ENCODE results near the gene RPS27L. TPM values are rescaled to one million over a fixed set of nuclear protein-coding genes. Genes with fewer than 3 reads are reported as not detected.
A peak's percentile ranks its signal among the peaks of the same experiment; 100 is the strongest.

Gene RPS27L
- total and polyA plus RNA-seq, 7 donors = 33.1 to 186 (median 108) TPM

- DNase-seq = no peak
- Histone ChIP-seq H3K27ac (no peak overlapping the region), H3K9me3 (no peaks in the 10 kb centered on the region), H3K4me1 (peaks cover 5% of the 10 kb centered on the region), H3K27me3 (ENCODE audit: insufficient read depth in 3 of 3, low read length in 2 of 3) (no peaks in the 10 kb centered on the region), H3K4me3 (no peak overlapping the region), H3K36me3 (ENCODE audit: insufficient read depth in 1 of 2, low read depth in 1 of 2) (peaks cover 0 to 53% of the 10 kb centered on the region in 2 donors)
- no peak for ATAC-seq
- intact Hi-C loops (cut with DNase I) = no loop called here
- 78 to 83% (median 79%) methylated on average over 3 of the region's 3 CpGs for WGBS, 3 donors
- TF ChIP-seq CTCF (IDR thresholded peaks at IDR 0.05) = no peak
Measured at GRCh38 chr15:63146684-63147083, 10.6 kb downstream of the RPS27L start.

GRCh38 chr15:63145426-63145825 is 11.9 kb downstream of the RPS27L start:
- no peaks in the 10 kb centered on the region for H3K9me3 ChIP-seq
- 91 to 95% (median 92%) methylated on average over 2 of the region's 2 CpGs for WGBS, 3 donors
- no peak overlapping the region for H3K4me3 ChIP-seq
- H3K4me1 ChIP-seq = peaks cover 4% of the 10 kb centered on the region
- no peaks in the 10 kb centered on the region for H3K27me3 ChIP-seq (ENCODE audit: insufficient read depth in 3 of 3, low read length in 2 of 3)
- H3K27ac ChIP-seq = no peak overlapping the region
- intact Hi-C loops (cut with DNase I) = no loop called here
- no peak for TF ChIP-seq CTCF (IDR thresholded peaks at IDR 0.05)
- ATAC-seq (no peak), DNase-seq (no peak)
- peaks cover 0 to 54% of the 10 kb centered on the region in 2 donors for H3K36me3 ChIP-seq (ENCODE audit: insufficient read depth in 1 of 2, low read depth in 1 of 2)

GRCh38 chr15:63140936-63141335 is 16.3 kb downstream of the RPS27L start:
- Histone ChIP-seq H3K27ac (no peak overlapping the region), H3K4me1 (no peaks in the 10 kb centered on the region), H3K36me3 (ENCODE audit: insufficient read depth in 1 of 2, low read depth in 1 of 2) (peaks cover 0 to 26% of the 10 kb centered on the region in 2 donors), H3K27me3 (ENCODE audit: insufficient read depth in 3 of 3, low read length in 2 of 3) (no peaks in the 10 kb centered on the region), H3K4me3 (no peak overlapping the region), H3K9me3 (no peaks in the 10 kb centered on the region)
- intact Hi-C loops (cut with DNase I) = no loop called here
- 92 to 97% (median 93%) methylated on average over 2 of the region's 2 CpGs for WGBS, 3 donors
- ATAC-seq = no peak
- TF ChIP-seq CTCF (IDR thresholded peaks at IDR 0.05) = no peak
- no peak for DNase-seq

- ATAC-seq (no peak), DNase-seq (no peak)
- no peak for TF ChIP-seq CTCF (IDR thresholded peaks at IDR 0.05)
- H3K27me3 ChIP-seq (ENCODE audit: insufficient read depth in 3 of 3, low read length in 2 of 3) = no peaks in the 10 kb centered on the region
- 92 to 95% (median 94%) methylated on average over 2 of the region's 2 CpGs for WGBS, 3 donors
- intact Hi-C loops (cut with DNase I) = no loop called here
- no peaks in the 10 kb centered on the region for H3K9me3 ChIP-seq
- peaks cover 0 to 23% of the 10 kb centered on the region in 2 donors for H3K36me3 ChIP-seq (ENCODE audit: insufficient read depth in 1 of 2, low read depth in 1 of 2)
- H3K4me1 ChIP-seq = no peaks in the 10 kb centered on the region
- H3K4me3 ChIP-seq = no peak overlapping the region
- no peak overlapping the region for H3K27ac ChIP-seq
Measured at GRCh38 chr15:63136742-63137141, 20.5 kb downstream of the RPS27L start.

- Histone ChIP-seq H3K27me3 (ENCODE audit: insufficient read depth in 3 of 3, low read length in 2 of 3) (no peaks in the 10 kb centered on the region), H3K4me1 (no peaks in the 10 kb centered on the region), H3K27ac (no peak overlapping the region), H3K4me3 (no peak overlapping the region), H3K36me3 (ENCODE audit: insufficient read depth in 1 of 2, low read depth in 1 of 2) (peaks cover 0 to 23% of the 10 kb centered on the region in 2 donors), H3K9me3 (no peaks in the 10 kb centered on the region)
- no peak for TF ChIP-seq CTCF (IDR thresholded peaks at IDR 0.05)
- no peak for DNase-seq
- WGBS, 3 donors = 73 to 84% (median 81%) methylated on average over 3 of the region's 3 CpGs
- intact Hi-C loops (cut with DNase I) = no loop called here
- peak in 1 of 4 donors; percentile 30 for ATAC-seq
Measured at GRCh38 chr15:63135804-63136203, 21.5 kb downstream of the RPS27L start.
